GM23338 (cell line): ENCODE measurements around the gene RNF217. TPM values are rescaled to one million over a fixed set of nuclear protein-coding genes. Genes with fewer than 3 reads are reported as not detected.

Experiments
- ATAC-seq: fragments of 200-7000 bp; cut with Tn5 transposase; 3 replicates; pipeline ENCODE4 v1.9.1; 2020
- DNase-seq: peaks from one replicate; pipeline ENCODE4 v3.0.0-alpha.2; 2015; ENCODE audit warnings: low spot score
- H2AFZ ChIP-seq: fragments of 200-600 bp; sonication (generic); 2 replicates; pipeline ENCODE4 v1.8.0; 2016; ENCODE audit warnings: antibody characterized with exemption, mild to moderate bottlenecking, moderate library complexity
- H3F3A ChIP-seq: fragments of 200-600 bp; sonication (generic); replicated peaks from 2 replicates; pipeline ENCODE4 v1.8.0; 2017; ENCODE audit warnings: antibody characterized with exemption, mixed run types, low read depth
- H3K27ac ChIP-seq: fragments of 200-600 bp; sonication (generic); 2 replicates; pipeline ENCODE4 v1.6.1; 2016; ENCODE audit warnings: low read depth
- H3K27me3 ChIP-seq: fragments of 200-600 bp; sonication (generic); 2 replicates; pipeline ENCODE4 v1.8.0; 2016; ENCODE audit warnings: mild to moderate bottlenecking, mixed run types, moderate library complexity; ENCODE audit not compliant: insufficient read depth
- H3K36me3 ChIP-seq: fragments of 200-600 bp; sonication (generic); 2 replicates; pipeline ENCODE4 v1.8.0; 2016; ENCODE audit warnings: mild to moderate bottlenecking; ENCODE audit not compliant: insufficient read depth
- H3K4me1 ChIP-seq: fragments of 200-600 bp; sonication (generic); 2 replicates; pipeline ENCODE4 v1.8.0; 2016; ENCODE audit warnings: mild to moderate bottlenecking, moderate library complexity; ENCODE audit not compliant: insufficient read depth
- H3K4me2 ChIP-seq: fragments of 200-600 bp; sonication (generic); 2 replicates; pipeline ENCODE4 v1.7.1; 2017; ENCODE audit warnings: mixed run types
- H3K4me3 ChIP-seq: fragments of 200-600 bp; sonication (generic); 2 replicates; pipeline ENCODE4 v1.6.1; 2016; ENCODE audit warnings: mixed run types
- H3K79me2 ChIP-seq: fragments of 200-600 bp; sonication (generic); replicated peaks from 2 replicates; pipeline ENCODE4 v1.8.0; 2017; ENCODE audit warnings: mild to moderate bottlenecking; ENCODE audit not compliant: insufficient read depth
- H3K9me2 ChIP-seq: fragments of 200-600 bp; sonication (generic); 2 replicates; pipeline ENCODE4 v1.8.0; 2017; ENCODE audit not compliant: insufficient read depth
- H4K20me1 ChIP-seq: fragments of 200-600 bp; sonication (generic); replicated peaks from 2 replicates; pipeline ENCODE4 v1.8.0; 2017; ENCODE audit warnings: mild to moderate bottlenecking; ENCODE audit not compliant: insufficient read depth
- H3K27ac Mint-ChIP-seq: 2 replicates; pipeline ENCODE4 v1.8.0; 2020; ENCODE audit warnings: inconsistent platforms, mild to moderate bottlenecking, moderate library complexity, mixed read lengths
- H3K27me3 Mint-ChIP-seq: 3 replicates; pipeline ENCODE4 v1.8.0; 2022; ENCODE audit warnings: low read depth, mild to moderate bottlenecking, moderate library complexity, mixed read lengths, inconsistent platforms; ENCODE audit not compliant: insufficient read depth, poor library complexity
- H3K36me3 Mint-ChIP-seq: 3 replicates; pipeline ENCODE4 v1.8.0; 2021; ENCODE audit warnings: low read depth, mild to moderate bottlenecking, inconsistent platforms, moderate library complexity, mixed read lengths
- H3K4me1 Mint-ChIP-seq: 3 replicates; pipeline ENCODE4 v1.8.0; 2020; ENCODE audit warnings: mild to moderate bottlenecking, inconsistent platforms, mixed read lengths
- H3K4me3 Mint-ChIP-seq: 3 replicates; pipeline ENCODE4 v1.8.0; 2021; ENCODE audit warnings: moderate library complexity, mild to moderate bottlenecking, inconsistent platforms, mixed read lengths
- H3K9me3 Mint-ChIP-seq: 3 replicates; pipeline ENCODE4 v1.8.0; 2020; ENCODE audit warnings: moderate library complexity, mild to moderate bottlenecking, inconsistent platforms, mixed read lengths
- JUNB ChIP-seq: IDR thresholded peaks from one replicate; pipeline ENCODE4 v1.6.1; 2016; ENCODE audit warnings: antibody characterized with exemption; ENCODE audit not compliant: unreplicated experiment
- NANOG ChIP-seq: IDR thresholded peaks from 2 replicates; pipeline ENCODE4 v1.6.1; 2016; ENCODE audit warnings: antibody characterized with exemption, borderline replicate concordance
- POLR2AphosphoS5 ChIP-seq: IDR thresholded peaks from 2 replicates; pipeline ENCODE4 v1.6.1; 2016; ENCODE audit warnings: antibody characterized with exemption, low read depth
- STAT1 ChIP-seq: IDR thresholded peaks from one replicate; pipeline ENCODE4 v1.6.1; 2016; ENCODE audit warnings: antibody characterized with exemption; ENCODE audit not compliant: unreplicated experiment
- ZNF114 ChIP-seq: fragments of 250-450 bp; sonication (Bioruptor Pico); IDR thresholded peaks from 2 replicates; pipeline ENCODE4 v1.5.0; 2020; ENCODE audit warnings: mild to moderate bottlenecking, moderate library complexity
- ZNF331 ChIP-seq: fragments of 250-450 bp; sonication (Bioruptor Pico); IDR thresholded peaks from 2 replicates; pipeline ENCODE4 v1.5.0; 2020; ENCODE audit warnings: low read depth, mild to moderate bottlenecking, moderate library complexity
- long read RNA-seq: library from polyadenylated mRNA; unstranded; transcript quantifications from one replicate; pipeline ENCODE4 v2.0.0, GENCODE V29; 2020; ENCODE audit not compliant: unreplicated experiment
- polyA plus RNA-seq: library from polyadenylated mRNA; unstranded; fragments of >200 nt; fragmentation: Nextera tagmentation; extraction: Ambion mirVana; gene quantifications from 2 replicates; pipeline ENCODE4 v1.2.1, GENCODE V29; 2016
- total RNA-seq: library from RNA; depleted of rRNA; stranded (reverse); fragments of >200 nt; shearing (Covaris generic); gene quantifications from 2 replicates; pipeline ENCODE4 v1.2.3, GENCODE V29; 2014; rRNA removed
- TF ChIP-seq, protein P1 (sequence below): fragments of 250-450 bp; sonication (Bioruptor Pico); IDR thresholded peaks from 2 replicates; pipeline ENCODE4 v1.5.0; 2020; ENCODE audit warnings: mild to moderate bottlenecking, moderate library complexity
- TF ChIP-seq, protein P2 (sequence below), 2 experiments: fragments of 200-600 bp in 1 of 2; sonication (generic) in 1 of 2; conservative IDR thresholded peaks; 2 replicates each; pipeline versions ENCODE4 v1.5.1 to v1.6.1; 2016 to 2017; ENCODE audit warnings: antibody characterized with exemption in 2 of 2, low read depth in 2 of 2, mild to moderate bottlenecking in 2 of 2, moderate library complexity in 1 of 2

RNF217 gene, protein sequence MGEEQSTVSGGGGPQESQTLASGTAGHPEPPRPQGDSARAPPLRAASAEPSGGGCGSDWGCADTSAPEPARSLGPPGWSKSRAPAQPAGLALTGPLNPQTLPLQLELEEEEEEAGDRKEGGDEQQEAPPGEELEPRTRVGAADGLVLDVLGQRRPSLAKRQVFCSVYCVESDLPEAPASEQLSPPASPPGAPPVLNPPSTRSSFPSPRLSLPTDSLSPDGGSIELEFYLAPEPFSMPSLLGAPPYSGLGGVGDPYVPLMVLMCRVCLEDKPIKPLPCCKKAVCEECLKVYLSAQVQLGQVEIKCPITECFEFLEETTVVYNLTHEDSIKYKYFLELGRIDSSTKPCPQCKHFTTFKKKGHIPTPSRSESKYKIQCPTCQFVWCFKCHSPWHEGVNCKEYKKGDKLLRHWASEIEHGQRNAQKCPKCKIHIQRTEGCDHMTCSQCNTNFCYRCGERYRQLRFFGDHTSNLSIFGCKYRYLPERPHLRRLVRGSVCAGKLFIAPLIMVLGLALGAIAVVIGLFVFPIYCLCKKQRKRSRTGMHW
- total RNA-seq = 4.0 and 6.2 TPM in 2 replicates
- polyA plus RNA-seq = 1.5 and 1.7 TPM in 2 replicates
- long read RNA-seq = 0 reads

DNA sequence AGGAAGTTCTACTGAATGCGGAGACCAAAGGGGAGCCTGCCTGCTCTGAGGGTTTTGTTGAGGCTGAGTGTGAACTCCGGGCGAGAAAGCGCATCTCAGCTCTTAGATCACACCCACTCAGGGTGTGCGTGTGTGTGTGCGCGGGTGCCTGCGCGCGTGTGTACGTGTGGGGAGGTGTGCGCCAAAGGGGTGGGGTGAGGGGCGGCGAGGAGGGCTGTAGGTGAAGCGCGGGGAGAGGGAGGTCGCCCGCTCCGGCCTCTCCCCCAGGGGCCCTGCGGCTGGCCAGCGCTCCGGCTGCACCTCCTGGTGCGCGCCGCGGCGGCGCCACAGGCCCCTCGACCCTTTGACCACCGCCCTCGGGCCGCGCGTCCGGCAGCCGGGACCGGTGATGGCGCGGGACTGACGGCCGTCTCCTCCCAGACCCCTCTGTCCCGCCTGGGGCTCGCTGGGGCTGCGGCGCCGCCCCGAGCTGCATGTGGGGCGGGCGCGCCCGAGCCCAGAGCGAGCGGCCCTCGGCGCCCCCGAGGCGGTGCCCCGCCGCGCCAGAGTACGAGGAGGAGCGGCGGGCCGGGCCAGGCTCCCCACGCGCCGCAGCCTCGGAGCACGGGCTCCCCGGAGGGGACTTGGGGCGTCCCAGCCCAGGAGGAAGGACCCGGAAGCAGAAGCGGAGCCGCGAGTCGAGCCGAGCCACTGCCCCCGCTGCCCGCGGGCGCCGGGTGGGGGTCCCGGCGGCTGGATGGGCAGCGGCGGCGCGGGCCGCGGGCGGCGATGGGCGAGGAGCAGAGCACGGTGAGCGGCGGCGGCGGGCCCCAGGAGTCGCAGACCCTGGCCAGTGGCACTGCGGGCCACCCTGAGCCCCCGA lies at the start of gene RNF217:
RNF217 (plus strand) TSS at position 661 of the 862 bp plus-strand sequence; CDS start at position 769, 108 bp downstream.
- H3K4me3 ChIP-seq = peak within 1 kb of the TSS; percentile 84
- H3K4me1 ChIP-seq = peaks cover 11% of the 10 kb centered on the region
- Mint-ChIP-seq H3K4me3 (peak within 1 kb of the TSS; percentile 86), H3K4me1 (peaks cover 26% of the 10 kb centered on the region), H3K36me3 (no peaks in the 10 kb centered on the region; the same call in 2 of the 3 replicates), H3K27me3 (peaks cover 11% of the 10 kb centered on the region), H3K9me3 (no peaks in the 10 kb centered on the region), H3K27ac (no peak within 1 kb of the TSS)
- peak within 1 kb of the TSS; percentile 87 for H3K4me2 ChIP-seq
- TF ChIP-seq JUNB (no peak), NANOG (no peak), ZNF114 (CRISPR knock-in tag) (no peak), POLR2AphosphoS5 (no peak; the same call in 1 of the 2 replicates), ZNF331 (no peak), STAT1 (no peak)
- TF ChIP-seq, protein P1, sequence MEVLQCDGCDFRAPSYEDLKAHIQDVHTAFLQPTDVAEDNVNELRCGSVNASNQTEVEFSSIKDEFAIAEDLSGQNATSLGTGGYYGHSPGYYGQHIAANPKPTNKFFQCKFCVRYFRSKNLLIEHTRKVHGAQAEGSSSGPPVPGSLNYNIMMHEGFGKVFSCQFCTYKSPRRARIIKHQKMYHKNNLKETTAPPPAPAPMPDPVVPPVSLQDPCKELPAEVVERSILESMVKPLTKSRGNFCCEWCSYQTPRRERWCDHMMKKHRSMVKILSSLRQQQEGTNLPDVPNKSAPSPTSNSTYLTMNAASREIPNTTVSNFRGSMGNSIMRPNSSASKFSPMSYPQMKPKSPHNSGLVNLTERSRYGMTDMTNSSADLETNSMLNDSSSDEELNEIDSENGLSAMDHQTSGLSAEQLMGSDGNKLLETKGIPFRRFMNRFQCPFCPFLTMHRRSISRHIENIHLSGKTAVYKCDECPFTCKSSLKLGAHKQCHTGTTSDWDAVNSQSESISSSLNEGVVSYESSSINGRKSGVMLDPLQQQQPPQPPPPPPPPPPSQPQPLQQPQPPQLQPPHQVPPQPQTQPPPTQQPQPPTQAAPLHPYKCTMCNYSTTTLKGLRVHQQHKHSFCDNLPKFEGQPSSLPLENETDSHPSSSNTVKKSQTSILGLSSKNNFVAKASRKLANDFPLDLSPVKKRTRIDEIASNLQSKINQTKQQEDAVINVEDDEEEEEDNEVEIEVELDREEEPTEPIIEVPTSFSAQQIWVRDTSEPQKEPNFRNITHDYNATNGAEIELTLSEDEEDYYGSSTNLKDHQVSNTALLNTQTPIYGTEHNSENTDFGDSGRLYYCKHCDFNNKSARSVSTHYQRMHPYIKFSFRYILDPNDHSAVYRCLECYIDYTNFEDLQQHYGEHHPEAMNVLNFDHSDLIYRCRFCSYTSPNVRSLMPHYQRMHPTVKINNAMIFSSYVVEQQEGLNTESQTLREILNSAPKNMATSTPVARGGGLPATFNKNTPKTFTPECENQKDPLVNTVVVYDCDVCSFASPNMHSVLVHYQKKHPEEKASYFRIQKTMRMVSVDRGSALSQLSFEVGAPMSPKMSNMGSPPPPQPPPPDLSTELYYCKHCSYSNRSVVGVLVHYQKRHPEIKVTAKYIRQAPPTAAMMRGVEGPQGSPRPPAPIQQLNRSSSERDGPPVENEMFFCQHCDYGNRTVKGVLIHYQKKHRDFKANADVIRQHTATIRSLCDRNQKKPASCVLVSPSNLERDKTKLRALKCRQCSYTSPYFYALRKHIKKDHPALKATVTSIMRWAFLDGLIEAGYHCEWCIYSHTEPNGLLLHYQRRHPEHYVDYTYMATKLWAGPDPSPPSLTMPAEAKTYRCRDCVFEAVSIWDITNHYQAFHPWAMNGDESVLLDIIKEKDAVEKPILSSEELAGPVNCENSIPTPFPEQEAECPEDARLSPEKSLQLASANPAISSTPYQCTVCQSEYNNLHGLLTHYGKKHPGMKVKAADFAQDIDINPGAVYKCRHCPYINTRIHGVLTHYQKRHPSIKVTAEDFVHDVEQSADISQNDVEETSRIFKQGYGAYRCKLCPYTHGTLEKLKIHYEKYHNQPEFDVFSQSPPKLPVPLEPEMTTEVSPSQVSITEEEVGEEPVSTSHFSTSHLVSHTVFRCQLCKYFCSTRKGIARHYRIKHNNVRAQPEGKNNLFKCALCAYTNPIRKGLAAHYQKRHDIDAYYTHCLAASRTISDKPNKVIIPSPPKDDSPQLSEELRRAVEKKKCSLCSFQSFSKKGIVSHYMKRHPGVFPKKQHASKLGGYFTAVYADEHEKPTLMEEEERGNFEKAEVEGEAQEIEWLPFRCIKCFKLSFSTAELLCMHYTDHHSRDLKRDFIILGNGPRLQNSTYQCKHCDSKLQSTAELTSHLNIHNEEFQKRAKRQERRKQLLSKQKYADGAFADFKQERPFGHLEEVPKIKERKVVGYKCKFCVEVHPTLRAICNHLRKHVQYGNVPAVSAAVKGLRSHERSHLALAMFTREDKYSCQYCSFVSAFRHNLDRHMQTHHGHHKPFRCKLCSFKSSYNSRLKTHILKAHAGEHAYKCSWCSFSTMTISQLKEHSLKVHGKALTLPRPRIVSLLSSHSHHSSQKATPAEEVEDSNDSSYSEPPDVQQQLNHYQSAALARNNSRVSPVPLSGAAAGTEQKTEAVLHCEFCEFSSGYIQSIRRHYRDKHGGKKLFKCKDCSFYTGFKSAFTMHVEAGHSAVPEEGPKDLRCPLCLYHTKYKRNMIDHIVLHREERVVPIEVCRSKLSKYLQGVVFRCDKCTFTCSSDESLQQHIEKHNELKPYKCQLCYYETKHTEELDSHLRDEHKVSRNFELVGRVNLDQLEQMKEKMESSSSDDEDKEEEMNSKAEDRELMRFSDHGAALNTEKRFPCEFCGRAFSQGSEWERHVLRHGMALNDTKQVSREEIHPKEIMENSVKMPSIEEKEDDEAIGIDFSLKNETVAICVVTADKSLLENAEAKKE (CRISPR knock-in tag) = no peak
- TF ChIP-seq, protein P2, sequence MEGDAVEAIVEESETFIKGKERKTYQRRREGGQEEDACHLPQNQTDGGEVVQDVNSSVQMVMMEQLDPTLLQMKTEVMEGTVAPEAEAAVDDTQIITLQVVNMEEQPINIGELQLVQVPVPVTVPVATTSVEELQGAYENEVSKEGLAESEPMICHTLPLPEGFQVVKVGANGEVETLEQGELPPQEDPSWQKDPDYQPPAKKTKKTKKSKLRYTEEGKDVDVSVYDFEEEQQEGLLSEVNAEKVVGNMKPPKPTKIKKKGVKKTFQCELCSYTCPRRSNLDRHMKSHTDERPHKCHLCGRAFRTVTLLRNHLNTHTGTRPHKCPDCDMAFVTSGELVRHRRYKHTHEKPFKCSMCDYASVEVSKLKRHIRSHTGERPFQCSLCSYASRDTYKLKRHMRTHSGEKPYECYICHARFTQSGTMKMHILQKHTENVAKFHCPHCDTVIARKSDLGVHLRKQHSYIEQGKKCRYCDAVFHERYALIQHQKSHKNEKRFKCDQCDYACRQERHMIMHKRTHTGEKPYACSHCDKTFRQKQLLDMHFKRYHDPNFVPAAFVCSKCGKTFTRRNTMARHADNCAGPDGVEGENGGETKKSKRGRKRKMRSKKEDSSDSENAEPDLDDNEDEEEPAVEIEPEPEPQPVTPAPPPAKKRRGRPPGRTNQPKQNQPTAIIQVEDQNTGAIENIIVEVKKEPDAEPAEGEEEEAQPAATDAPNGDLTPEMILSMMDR (conservative IDR thresholded peaks at IDR 0.05; ENCODE audit: low read depth in 2 of 2) = no peak
- H3K27me3 ChIP-seq = peaks cover 30% of the 10 kb centered on the region
- DNase-seq = peak; percentile 60
- no peaks in the 10 kb centered on the region for H3K36me3 ChIP-seq
- H2AFZ ChIP-seq = peak within 1 kb of the TSS; percentile 90
- H3K9me2 ChIP-seq = no peaks in the 10 kb centered on the region
- H4K20me1 ChIP-seq = no peaks in the 10 kb centered on the region
- H3F3A ChIP-seq = no peaks in the 10 kb centered on the region
- peak; percentile 72 for ATAC-seq
- peaks cover 22% of the 10 kb centered on the region; the same call in 1 of the 2 replicates for H3K79me2 ChIP-seq
- H3K27ac ChIP-seq = no peak within 1 kb of the TSS
